ENCODE data around the gene GPRC6A. TPM values are rescaled to one million over a fixed set of nuclear protein-coding genes. Genes with fewer than 3 reads are reported as not detected.

Gene GPRC6A
- total RNA-seq, 1 donor from 2014 or later: not detected

- H3K9me3 Mint-ChIP-seq (ENCODE audit: unreplicated experiment): no peaks in the 10 kb centered on the region
Observed at GRCh38 chr6:116783852-116784251, 45.0 kb downstream of the GPRC6A start.

GRCh38 chr6:116779573-116780164 lies 49.2 kb downstream of the GPRC6A start:
- H3K4me1 Mint-ChIP-seq (ENCODE audit: low read depth, unreplicated experiment): no peaks in the 10 kb centered on the region
- TF ChIP-seq, protein P1, sequence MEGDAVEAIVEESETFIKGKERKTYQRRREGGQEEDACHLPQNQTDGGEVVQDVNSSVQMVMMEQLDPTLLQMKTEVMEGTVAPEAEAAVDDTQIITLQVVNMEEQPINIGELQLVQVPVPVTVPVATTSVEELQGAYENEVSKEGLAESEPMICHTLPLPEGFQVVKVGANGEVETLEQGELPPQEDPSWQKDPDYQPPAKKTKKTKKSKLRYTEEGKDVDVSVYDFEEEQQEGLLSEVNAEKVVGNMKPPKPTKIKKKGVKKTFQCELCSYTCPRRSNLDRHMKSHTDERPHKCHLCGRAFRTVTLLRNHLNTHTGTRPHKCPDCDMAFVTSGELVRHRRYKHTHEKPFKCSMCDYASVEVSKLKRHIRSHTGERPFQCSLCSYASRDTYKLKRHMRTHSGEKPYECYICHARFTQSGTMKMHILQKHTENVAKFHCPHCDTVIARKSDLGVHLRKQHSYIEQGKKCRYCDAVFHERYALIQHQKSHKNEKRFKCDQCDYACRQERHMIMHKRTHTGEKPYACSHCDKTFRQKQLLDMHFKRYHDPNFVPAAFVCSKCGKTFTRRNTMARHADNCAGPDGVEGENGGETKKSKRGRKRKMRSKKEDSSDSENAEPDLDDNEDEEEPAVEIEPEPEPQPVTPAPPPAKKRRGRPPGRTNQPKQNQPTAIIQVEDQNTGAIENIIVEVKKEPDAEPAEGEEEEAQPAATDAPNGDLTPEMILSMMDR (IDR thresholded peaks at IDR 0.05; ENCODE audit: partially characterized antibody, unreplicated experiment): peak; percentile 72
- H3K4me3 Mint-ChIP-seq (ENCODE audit: unreplicated experiment): no peak overlapping the region
- H3K27me3 Mint-ChIP-seq (ENCODE audit: unreplicated experiment): no peaks in the 10 kb centered on the region
- no peaks in the 10 kb centered on the region for H3K36me3 Mint-ChIP-seq (ENCODE audit: unreplicated experiment)
- H3K9me3 Mint-ChIP-seq (ENCODE audit: unreplicated experiment): no peaks in the 10 kb centered on the region
- no peak for DNase-seq
- no peak overlapping the region for H3K27ac Mint-ChIP-seq (ENCODE audit: unreplicated experiment)

More at GRCh38 chr6:116783852-116784251, 45.0 kb downstream of the GPRC6A start:
- Mint-ChIP-seq H3K4me1 (ENCODE audit: low read depth, unreplicated experiment) (no peaks in the 10 kb centered on the region), H3K4me3 (ENCODE audit: unreplicated experiment) (no peak overlapping the region), H3K27me3 (ENCODE audit: unreplicated experiment) (no peaks in the 10 kb centered on the region), H3K36me3 (ENCODE audit: unreplicated experiment) (no peaks in the 10 kb centered on the region), H3K27ac (ENCODE audit: unreplicated experiment) (no peak overlapping the region)
- TF ChIP-seq, protein P1 (IDR thresholded peaks at IDR 0.05; ENCODE audit: partially characterized antibody, unreplicated experiment): no peak
- DNase-seq: no peak

DNA sequence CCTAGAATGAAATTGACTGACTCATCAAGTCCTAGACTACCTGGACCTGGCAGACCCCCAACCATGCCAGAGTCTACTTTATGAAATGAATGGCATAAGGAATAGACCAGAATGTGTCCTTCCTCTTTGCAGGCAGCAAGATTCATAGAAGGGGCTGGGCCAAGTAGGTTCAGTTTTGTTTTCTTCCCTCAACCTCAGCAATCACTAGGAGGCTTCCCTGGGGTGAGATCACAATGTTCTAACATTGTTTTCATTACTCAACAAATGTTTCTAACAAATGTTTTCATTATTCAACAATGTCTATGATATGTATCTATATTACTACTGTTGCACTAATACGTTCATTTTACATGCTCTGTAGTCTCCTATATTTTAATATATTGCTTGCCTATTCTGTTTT lies 55.0 kb downstream of the GPRC6A start:
- Mint-ChIP-seq H3K27me3 (ENCODE audit: unreplicated experiment) (no peaks in the 10 kb centered on the region), H3K4me1 (ENCODE audit: low read depth, unreplicated experiment) (no peaks in the 10 kb centered on the region), H3K27ac (ENCODE audit: unreplicated experiment) (no peak overlapping the region), H3K4me3 (ENCODE audit: unreplicated experiment) (no peak overlapping the region), H3K9me3 (ENCODE audit: unreplicated experiment) (peaks cover 3% of the 10 kb centered on the region), H3K36me3 (ENCODE audit: unreplicated experiment) (no peaks in the 10 kb centered on the region)
- TF ChIP-seq, protein P1 (IDR thresholded peaks at IDR 0.05; ENCODE audit: partially characterized antibody, unreplicated experiment): no peak
- no peak for DNase-seq

DNA sequence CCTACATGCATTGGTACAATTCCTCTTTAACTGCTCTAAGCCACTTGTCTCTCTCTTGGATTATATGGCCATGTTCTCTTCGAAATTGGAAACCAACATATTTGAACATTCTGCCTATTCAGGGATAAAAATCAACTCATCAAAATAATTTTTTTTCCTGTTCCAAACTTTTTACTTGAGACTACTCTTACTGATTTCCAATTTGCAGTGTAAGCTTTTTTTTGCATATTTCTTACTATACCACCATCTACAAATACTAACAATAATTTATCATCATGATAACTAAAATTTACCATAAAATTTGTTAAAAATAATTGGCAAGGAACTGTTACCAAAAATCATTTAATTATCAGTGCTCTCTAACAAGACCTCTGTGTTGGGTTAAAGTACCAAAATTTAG lies 56.4 kb downstream of the GPRC6A start:
- no peaks in the 10 kb centered on the region for H3K27me3 Mint-ChIP-seq (ENCODE audit: unreplicated experiment)
- no peak overlapping the region for H3K27ac Mint-ChIP-seq (ENCODE audit: unreplicated experiment)
- H3K4me1 Mint-ChIP-seq (ENCODE audit: low read depth, unreplicated experiment): no peaks in the 10 kb centered on the region
- H3K36me3 Mint-ChIP-seq (ENCODE audit: unreplicated experiment): no peaks in the 10 kb centered on the region
- H3K4me3 Mint-ChIP-seq (ENCODE audit: unreplicated experiment): no peak overlapping the region
- TF ChIP-seq, protein P1 (IDR thresholded peaks at IDR 0.05; ENCODE audit: partially characterized antibody, unreplicated experiment): no peak
- H3K9me3 Mint-ChIP-seq (ENCODE audit: unreplicated experiment): peaks cover 3% of the 10 kb centered on the region
- DNase-seq: no peak

DNA sequence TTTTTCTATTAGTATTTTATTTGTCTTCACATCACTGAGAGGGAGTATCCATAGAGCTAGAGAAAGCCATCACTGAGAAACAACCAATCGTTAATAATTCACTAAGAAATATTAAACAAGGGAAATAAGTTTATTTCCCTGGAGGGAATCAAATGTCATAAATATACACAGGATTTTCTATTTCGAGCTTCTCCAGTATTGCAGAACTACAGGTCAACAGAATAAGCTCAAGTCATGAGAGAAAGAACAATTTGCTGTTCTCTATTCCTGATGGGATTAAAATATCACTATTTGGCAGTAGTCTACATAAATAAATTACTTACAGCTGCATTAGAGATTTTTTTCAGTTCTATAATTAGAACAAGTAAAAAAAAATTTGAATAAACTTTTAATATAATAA lies 61.2 kb downstream of the GPRC6A start:
- DNase-seq: no peak
- no peak overlapping the region for H3K27ac Mint-ChIP-seq (ENCODE audit: unreplicated experiment)
- H3K4me3 Mint-ChIP-seq (ENCODE audit: unreplicated experiment): no peak overlapping the region
- H3K9me3 Mint-ChIP-seq (ENCODE audit: unreplicated experiment): peaks cover 5% of the 10 kb centered on the region
- TF ChIP-seq, protein P1 (IDR thresholded peaks at IDR 0.05; ENCODE audit: partially characterized antibody, unreplicated experiment): no peak
- no peaks in the 10 kb centered on the region for H3K36me3 Mint-ChIP-seq (ENCODE audit: unreplicated experiment)
- H3K27me3 Mint-ChIP-seq (ENCODE audit: unreplicated experiment): peaks cover 10% of the 10 kb centered on the region
- peaks cover 2% of the 10 kb centered on the region for H3K4me1 Mint-ChIP-seq (ENCODE audit: low read depth, unreplicated experiment)

All from glutamatergic neuron (in vitro differentiated cells).